ENCODE data around the gene EGR4. TPM values are rescaled to one million over a fixed set of nuclear protein-coding genes. Genes with fewer than 3 reads are reported as not detected.

EGR4 gene
- total and polyA plus RNA-seq, 2 of the 4 experiments (the other 2 are of a cell fraction) = not detected

- no peak overlapping the region for H2BK5ac ChIP-seq (ENCODE audit: low read depth, low read length, poor library complexity, severe bottlenecking)
These were observed 8.1 kb downstream of the EGR4 start for GRCh38 chr2:73285159-73285739.

More at GRCh38 chr2:73285159-73285739, 8.1 kb downstream of the EGR4 start:
- no peak overlapping the region for H3K18ac ChIP-seq (ENCODE audit: low read depth, low read length)
- H2AFZ ChIP-seq (replicated peaks; ENCODE audit: low read length, poor library complexity) = no peak overlapping the region
- H3K27ac ChIP-seq (ENCODE audit: insufficient read depth, low read length) = no peak overlapping the region
- no peak overlapping the region for H2AK5ac ChIP-seq (ENCODE audit: low read depth, low read length)
- peaks cover 18% of the 10 kb centered on the region for H3K27me3 ChIP-seq (ENCODE audit: control insufficient read depth, insufficient read depth, low read length)
- ATAC-seq (ENCODE audit: low read depth) (no peak), DNase-seq (no peak)
- no peak overlapping the region for H3K56ac ChIP-seq (ENCODE audit: extremely low read depth, insufficient read depth, low read length)
- no peak overlapping the region for H3K14ac ChIP-seq (replicated peaks; ENCODE audit: low read depth, low read length)
- no peaks in the 10 kb centered on the region for H3K36me3 ChIP-seq (ENCODE audit: control insufficient read depth, insufficient read depth, low read length)
- CTCF ChIA-PET = no interaction called here
- intact Hi-C loops (cut with micrococcal nuclease) = no loop called here
- no peak overlapping the region for H2BK20ac ChIP-seq (ENCODE audit: low read depth, low read length)
- dilution Hi-C loops (cut with HindIII; ENCODE audit: low sequenced_read_pairs, unreplicated experiment) = no loop called here
- no peak overlapping the region for H2BK120ac ChIP-seq (ENCODE audit: low read depth, low read length)
- in situ Hi-C loops (cut with MboI; ENCODE audit: low sequenced_read_pairs) = no loop called here
- no peaks in the 10 kb centered on the region for H3K9me3 ChIP-seq (ENCODE audit: control insufficient read depth, insufficient read depth, low read length)
- H3K9ac ChIP-seq (ENCODE audit: low read depth, low read length) = no peak overlapping the region
- H4K5ac ChIP-seq (ENCODE audit: low read depth, low read length) = no peak overlapping the region
- no peak overlapping the region for H4K91ac ChIP-seq (ENCODE audit: insufficient read depth, low read depth, low read length)
- TF ChIP-seq CEBPB (IDR thresholded peaks at IDR 0.05; ENCODE audit: low read depth, low read length) = no peak
- TF ChIP-seq NFE2L2 (IDR thresholded peaks at IDR 0.05; ENCODE audit: low read depth, low read length) = no peak
- TF ChIP-seq CHD1 (IDR thresholded peaks at IDR 0.05; ENCODE audit: low read depth, low read length) = no peak
- H3K79me1 ChIP-seq (ENCODE audit: low read depth in 1 of 2, low read length in 2 of 2) = no peaks in the 10 kb centered on the region; a peak in 1 of 4 replicates
- peaks cover 3% of the 10 kb centered on the region; the same call in 1 of the 2 replicates for H3K4me1 ChIP-seq (ENCODE audit: control insufficient read depth, insufficient read depth, low read length)
- no peak overlapping the region for H3K4me2 ChIP-seq (ENCODE audit: low read depth, low read length)
- POLR2A ChIA-PET (ENCODE audit: unreplicated experiment) = no interaction called here
- no peak overlapping the region for H4K8ac ChIP-seq (ENCODE audit: low read depth in 2 of 2, low read length in 2 of 2)
- H2BK15ac ChIP-seq (ENCODE audit: low read depth, low read length) = no peak overlapping the region
- H3K4me3 ChIP-seq (ENCODE audit: insufficient read depth, low read depth, low read length) = no peak overlapping the region
- H3K4ac ChIP-seq (ENCODE audit: low read depth, low read length) = no peak overlapping the region
- WGBS, 2 experiments (ENCODE audit: extremely low coverage in 2 of 2, insufficient read length in 1 of 2) = 45% methylated on average over 2 of the region's 5 CpGs; no CpG with 5 or more reads in 1 of the 2 experiments
- H3K23ac ChIP-seq (ENCODE audit: low read depth, low read length) = no peak overlapping the region
- no peaks in the 10 kb centered on the region for H4K20me1 ChIP-seq (ENCODE audit: insufficient read depth, low read length)
- H3K9me1 ChIP-seq (ENCODE audit: insufficient read depth, low read length) = no peaks in the 10 kb centered on the region
- BruUV-seq (replicated peaks) = no TSS peak
- H2AK9ac ChIP-seq (replicated peaks; ENCODE audit: low read depth, low read length, poor library complexity) = no peak overlapping the region

Measured in IMR-90 (cell line).